Natural killer cell (primary cell): ENCODE data around the gene TMEM132A. TPM values are rescaled to one million over a fixed set of nuclear protein-coding genes. Genes with fewer than 3 reads are reported as not detected.

Experiments used
- ATAC-seq, 3 donors: fragments of 150-1000 bp in 2 of 3; fragments of 200-7000 bp in 1 of 3; cut with Tn5 transposase; 1 replicate in 1 of 3; 2 replicates in 2 of 3; pipeline ENCODE4 v1.10.0; 2021; ENCODE audit warnings: mild to moderate bottlenecking in 2 of 3, moderate library complexity in 2 of 3
- DNase-seq, 2 donors: peaks; one replicate each; pipeline versions ENCODE4 v3.0.0 to v3.0.0-alpha.2; 2013 to 2021; ENCODE audit warnings: mixed read lengths in 1 of 2
- H3K27ac ChIP-seq: one replicate; pipeline ENCODE4 v1.5.1; 2013; ENCODE audit warnings: mild to moderate bottlenecking, low read length
- H3K27me3 ChIP-seq: one replicate; pipeline ENCODE4 v1.6.1; 2013; ENCODE audit warnings: low read length; ENCODE audit not compliant: control insufficient read depth, insufficient read depth
- H3K36me3 ChIP-seq: one replicate; pipeline ENCODE4 v1.6.1; 2013; ENCODE audit warnings: low read length; ENCODE audit not compliant: control insufficient read depth, insufficient read depth
- H3K4me1 ChIP-seq: one replicate; pipeline ENCODE4 v1.6.1; 2013; ENCODE audit warnings: low read length; ENCODE audit not compliant: control insufficient read depth, insufficient read depth
- H3K4me3 ChIP-seq: one replicate; pipeline ENCODE4 v1.5.1; 2013; ENCODE audit warnings: low read length
- H3K9me3 ChIP-seq: one replicate; pipeline ENCODE4 v1.6.1; 2013; ENCODE audit warnings: low read length; ENCODE audit not compliant: control insufficient read depth, insufficient read depth
- H3K27ac Mint-ChIP-seq, 2 donors: one replicate each; pipeline ENCODE4 v1.8.0; 2022; ENCODE audit warnings: mild to moderate bottlenecking in 2 of 2, mixed read lengths in 2 of 2, moderate library complexity in 1 of 2
- H3K27me3 Mint-ChIP-seq, 2 donors: one replicate each; pipeline ENCODE4 v1.8.0; 2022; ENCODE audit warnings: low read depth in 2 of 2, mixed read lengths in 2 of 2
- H3K36me3 Mint-ChIP-seq: one replicate; pipeline ENCODE4 v1.8.0; 2022; ENCODE audit warnings: mixed read lengths
- H3K4me1 Mint-ChIP-seq, 2 donors: one replicate each; pipeline ENCODE4 v1.8.0; 2022; ENCODE audit warnings: mixed read lengths in 2 of 2
- H3K4me3 Mint-ChIP-seq: one replicate; pipeline ENCODE4 v1.8.0; 2022; ENCODE audit warnings: mild to moderate bottlenecking, moderate library complexity, mixed read lengths
- H3K9me3 Mint-ChIP-seq, 2 donors: one replicate each; pipeline ENCODE4 v1.8.0; 2022; ENCODE audit warnings: mixed read lengths in 2 of 2
- WGBS: methylation state at CpG from one replicate; pipeline ENCODE4 v1.1.7; 2013; ENCODE audit warnings: missing lambda C conversion rate; ENCODE audit not compliant: insufficient coverage; 5-methylcytosine and 5-hydroxymethylcytosine counted together
- intact Hi-C: fragments of 100-400 bp; cut with micrococcal nuclease; formaldehyde crosslinking; loops from one replicate; pipeline ENCODE4 v1.14.2; 2022
- total RNA-seq, 4 donors: library from RNA; stranded (reverse); fragments of 120-200 nt in 1 of 4; gene quantifications; one replicate each; pipeline versions ENCODE4 v1.2.3 to v1.2.4, GENCODE V29; 2013 to 2022
- TF ChIP-seq, protein P1 (sequence below): fragments of 200-600 bp; IDR thresholded peaks from one replicate; pipeline ENCODE4 v1.8.0; 2022; ENCODE audit warnings: antibody characterized with exemption

Gene TMEM132A
- total RNA-seq, 3 donors from 2014 or later (not counting 1 experiment from before 2014, with no cell fraction given) = not detected

DNA sequence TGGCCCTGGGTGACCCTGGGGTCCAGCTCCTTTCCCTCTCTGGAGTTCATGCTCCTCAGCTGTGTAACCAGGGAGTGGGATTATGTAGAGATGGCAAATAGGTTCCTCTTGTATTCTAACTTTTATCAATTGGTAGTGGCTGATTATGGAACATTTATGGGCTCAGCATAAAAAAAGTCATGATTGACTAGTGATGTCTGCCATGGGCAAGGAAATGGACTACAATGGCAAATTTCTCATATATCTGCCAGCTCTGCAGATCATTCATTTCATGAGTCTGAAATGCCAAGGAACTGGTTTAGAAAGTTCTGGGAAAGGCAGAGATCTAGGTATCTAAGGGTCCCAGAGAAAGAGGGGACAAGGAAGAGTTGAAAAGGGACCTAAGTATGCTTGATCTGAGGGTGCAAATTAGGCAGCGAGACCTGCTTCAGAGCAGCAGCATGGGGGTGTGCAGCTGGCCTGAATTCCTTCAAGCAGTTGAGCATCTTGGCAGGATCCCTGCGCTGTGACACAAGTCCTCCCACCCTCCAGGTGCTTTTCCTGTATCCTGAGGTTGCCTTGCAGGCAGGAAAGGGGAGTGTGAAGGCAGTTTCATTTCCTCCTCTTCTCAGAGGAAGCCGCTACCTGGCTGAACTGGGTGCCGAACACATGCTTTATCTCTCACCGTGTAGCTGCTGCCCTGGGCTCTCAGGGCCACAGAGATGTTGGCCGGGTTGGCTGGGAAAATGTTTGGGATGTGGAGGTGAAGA, 17.3 kb downstream of the TMEM132A start:
- no peak for DNase-seq
- H3K9me3 ChIP-seq = no peaks in the 10 kb centered on the region
- no peak overlapping the region for H3K27ac ChIP-seq
- Mint-ChIP-seq H3K36me3 (no peaks in the 10 kb centered on the region), H3K27me3 (peaks cover 0 to 6% of the 10 kb centered on the region in 2 donors), H3K27ac (no peak overlapping the region), H3K4me1 (no peaks in the 10 kb centered on the region), H3K9me3 (no peaks in the 10 kb centered on the region), H3K4me3 (no peak overlapping the region)
- no peak overlapping the region for H3K4me3 ChIP-seq
- 73% methylated on average over 5 of the region's 6 CpGs for WGBS
- no peak for ATAC-seq
- H3K27me3 ChIP-seq = no peaks in the 10 kb centered on the region
- TF ChIP-seq, protein P1, sequence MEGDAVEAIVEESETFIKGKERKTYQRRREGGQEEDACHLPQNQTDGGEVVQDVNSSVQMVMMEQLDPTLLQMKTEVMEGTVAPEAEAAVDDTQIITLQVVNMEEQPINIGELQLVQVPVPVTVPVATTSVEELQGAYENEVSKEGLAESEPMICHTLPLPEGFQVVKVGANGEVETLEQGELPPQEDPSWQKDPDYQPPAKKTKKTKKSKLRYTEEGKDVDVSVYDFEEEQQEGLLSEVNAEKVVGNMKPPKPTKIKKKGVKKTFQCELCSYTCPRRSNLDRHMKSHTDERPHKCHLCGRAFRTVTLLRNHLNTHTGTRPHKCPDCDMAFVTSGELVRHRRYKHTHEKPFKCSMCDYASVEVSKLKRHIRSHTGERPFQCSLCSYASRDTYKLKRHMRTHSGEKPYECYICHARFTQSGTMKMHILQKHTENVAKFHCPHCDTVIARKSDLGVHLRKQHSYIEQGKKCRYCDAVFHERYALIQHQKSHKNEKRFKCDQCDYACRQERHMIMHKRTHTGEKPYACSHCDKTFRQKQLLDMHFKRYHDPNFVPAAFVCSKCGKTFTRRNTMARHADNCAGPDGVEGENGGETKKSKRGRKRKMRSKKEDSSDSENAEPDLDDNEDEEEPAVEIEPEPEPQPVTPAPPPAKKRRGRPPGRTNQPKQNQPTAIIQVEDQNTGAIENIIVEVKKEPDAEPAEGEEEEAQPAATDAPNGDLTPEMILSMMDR = no peak
- no peaks in the 10 kb centered on the region for H3K4me1 ChIP-seq
- intact Hi-C loops = no loop called here
- no peaks in the 10 kb centered on the region for H3K36me3 ChIP-seq

DNA sequence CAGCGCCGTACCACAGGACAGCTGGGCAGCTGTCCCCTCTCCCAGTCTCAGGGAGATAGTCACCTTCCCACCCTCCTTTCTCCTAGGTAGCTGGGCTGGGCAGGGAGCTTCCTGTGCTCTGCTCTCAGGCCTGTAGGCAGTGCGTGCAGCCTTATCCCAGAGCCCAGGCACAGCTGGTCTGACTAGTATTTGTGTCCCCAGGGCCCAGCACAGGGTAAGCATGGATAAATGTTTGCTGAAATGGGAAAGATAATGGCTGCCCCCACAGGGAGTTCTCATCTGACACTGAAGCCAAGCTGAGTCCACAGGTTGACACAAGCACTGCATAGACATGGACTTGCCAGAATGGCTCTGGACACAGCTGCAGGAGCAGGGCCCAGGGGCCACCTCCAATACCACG, 18.0 kb downstream of the TMEM132A start:
- H3K9me3 Mint-ChIP-seq = no peaks in the 10 kb centered on the region
- Histone ChIP-seq H3K9me3 (no peaks in the 10 kb centered on the region), H3K36me3 (no peaks in the 10 kb centered on the region), H3K4me1 (no peaks in the 10 kb centered on the region), H3K27ac (no peak overlapping the region), H3K4me3 (no peak overlapping the region), H3K27me3 (no peaks in the 10 kb centered on the region)
- ATAC-seq (no peak), DNase-seq (no peak)
- TF ChIP-seq, protein P1 = no peak
- no peak overlapping the region for H3K27ac Mint-ChIP-seq
- no peaks in the 10 kb centered on the region for H3K36me3 Mint-ChIP-seq
- peaks cover 0 to 6% of the 10 kb centered on the region in 2 donors for H3K27me3 Mint-ChIP-seq
- 91% methylated on average over 4 of the region's 4 CpGs for WGBS
- no peak overlapping the region for H3K4me3 Mint-ChIP-seq
- intact Hi-C loops = no loop called here
- no peaks in the 10 kb centered on the region for H3K4me1 Mint-ChIP-seq

GRCh38 chr11:60942970-60943565, 18.8 kb downstream of the TMEM132A start:
- DNase-seq (no peak), ATAC-seq (no peak)
- H3K9me3 ChIP-seq = no peaks in the 10 kb centered on the region
- H3K27me3 Mint-ChIP-seq = peaks cover 0 to 6% of the 10 kb centered on the region in 2 donors
- TF ChIP-seq, protein P1 = no peak
- H3K4me1 Mint-ChIP-seq = no peaks in the 10 kb centered on the region
- H3K36me3 Mint-ChIP-seq = no peaks in the 10 kb centered on the region
- H3K27ac Mint-ChIP-seq = no peak overlapping the region
- intact Hi-C loops = no loop called here
- no peaks in the 10 kb centered on the region for H3K36me3 ChIP-seq
- H3K4me3 Mint-ChIP-seq = no peak overlapping the region
- WGBS = 86% methylated on average over 9 of the region's 9 CpGs
- H3K27me3 ChIP-seq = no peaks in the 10 kb centered on the region
- H3K4me3 ChIP-seq = no peak overlapping the region
- H3K9me3 Mint-ChIP-seq = no peaks in the 10 kb centered on the region
- H3K4me1 ChIP-seq = no peaks in the 10 kb centered on the region
- no peak overlapping the region for H3K27ac ChIP-seq
